CD14-positive monocyte (primary cell): ENCODE results near the gene DENND2C. TPM values are rescaled to one million over a fixed set of nuclear protein-coding genes. Genes with fewer than 3 reads are reported as not detected.

Experiments used
- DNase-seq, 3 donors: peaks; one replicate each; pipeline ENCODE4 v3.0.0-alpha.2; 2011 to 2022
- H2AFZ ChIP-seq: 2 replicates; pipeline ENCODE4 v1.6.0; 2012; ENCODE audit warnings: mild to moderate bottlenecking, low read depth, low read length, inconsistent platforms; ENCODE audit not compliant: insufficient read depth, poor library complexity, severe bottlenecking
- H3K27ac ChIP-seq, 2 donors: 1 replicate in 1 of 2; 2 replicates in 1 of 2; pipeline ENCODE4 v1.5.1; 2012 to 2013; ENCODE audit warnings: low read length in 2 of 2, control low read depth in 1 of 2, inconsistent platforms in 1 of 2, low read depth in 1 of 2, mild to moderate bottlenecking in 1 of 2
- H3K27me3 ChIP-seq, 2 donors: one replicate each; pipeline versions ENCODE4 v1.6.0 to v1.6.1; 2011 to 2013; ENCODE audit warnings: low read length in 2 of 2; ENCODE audit not compliant: control insufficient read depth in 2 of 2, insufficient read depth in 2 of 2
- H3K36me3 ChIP-seq, 2 donors: replicated peaks in 1 of 2; 1 replicate in 1 of 2; 2 replicates in 1 of 2; pipeline versions ENCODE4 v1.5.1 to v1.6.1; 2012 to 2013; ENCODE audit warnings: low read length in 2 of 2, control low read depth in 1 of 2, inconsistent platforms in 1 of 2, mild to moderate bottlenecking in 1 of 2; ENCODE audit not compliant: insufficient read depth in 2 of 2, control insufficient read depth in 1 of 2
- H3K4me1 ChIP-seq, 2 donors: 1 replicate in 1 of 2; 2 replicates in 1 of 2; pipeline versions ENCODE4 v1.5.1 to v1.6.1; 2012 to 2013; ENCODE audit warnings: low read length in 2 of 2, control low read depth in 1 of 2, inconsistent platforms in 1 of 2, mild to moderate bottlenecking in 1 of 2, moderate library complexity in 1 of 2; ENCODE audit not compliant: insufficient read depth in 2 of 2, control insufficient read depth in 1 of 2
- H3K4me2 ChIP-seq: replicated peaks from 2 replicates; pipeline ENCODE3; 2012; ENCODE audit warnings: low read length, moderate library complexity, mild to moderate bottlenecking; ENCODE audit not compliant: poor library complexity, severe bottlenecking; ENCODE audit errors: extremely low read depth
- H3K4me3 ChIP-seq, 3 experiments: fragments of 200-600 bp in 1 of 3; sonication (generic) in 1 of 3; replicated peaks in 1 of 3; 1 replicate in 2 of 3; 2 replicates in 1 of 3; pipeline ENCODE4 v1.5.1; 2011 to 2013; ENCODE audit warnings: low read length in 3 of 3, mild to moderate bottlenecking in 3 of 3, control low read depth in 2 of 3, low read depth in 2 of 3, inconsistent platforms in 1 of 3, moderate library complexity in 1 of 3
- H3K79me2 ChIP-seq: 2 replicates; pipeline ENCODE4 v1.6.0; 2012; ENCODE audit warnings: mild to moderate bottlenecking, control low read depth, inconsistent platforms, low read length, moderate library complexity; ENCODE audit not compliant: insufficient read depth
- H3K9ac ChIP-seq: 2 replicates; pipeline ENCODE4 v1.6.0; 2017; ENCODE audit warnings: low read length, mild to moderate bottlenecking; ENCODE audit not compliant: insufficient read depth, poor library complexity, severe bottlenecking
- H3K9me3 ChIP-seq, 2 donors: replicated peaks in 1 of 2; 1 replicate in 1 of 2; 2 replicates in 1 of 2; pipeline versions ENCODE4 v1.5.1 to v1.6.1; 2012 to 2013; ENCODE audit warnings: low read length in 2 of 2, control low read depth in 1 of 2; ENCODE audit not compliant: control insufficient read depth in 1 of 2, insufficient read depth in 1 of 2
- H4K20me1 ChIP-seq: 2 replicates; pipeline ENCODE4 v1.6.0; 2012; ENCODE audit warnings: mild to moderate bottlenecking, low read length, control low read depth, moderate library complexity; ENCODE audit not compliant: insufficient read depth
- H3K27ac Mint-ChIP-seq, 7 donors: one replicate each; pipeline ENCODE4 v1.8.0; 2020; ENCODE audit warnings: mild to moderate bottlenecking in 7 of 7, mixed read lengths in 7 of 7, moderate library complexity in 6 of 7, inconsistent platforms in 2 of 7
- H3K27me3 Mint-ChIP-seq, 3 donors: one replicate each; pipeline ENCODE4 v1.8.0; 2021 to 2022; ENCODE audit warnings: low read depth in 3 of 3, mild to moderate bottlenecking in 3 of 3, mixed read lengths in 3 of 3, moderate library complexity in 3 of 3, inconsistent platforms in 1 of 3
- H3K36me3 Mint-ChIP-seq, 2 donors: one replicate each; pipeline ENCODE4 v1.8.0; 2020; ENCODE audit warnings: mixed read lengths in 2 of 2, inconsistent platforms in 1 of 2, mild to moderate bottlenecking in 1 of 2
- H3K4me1 Mint-ChIP-seq: one replicate; pipeline ENCODE4 v1.8.0; 2020; ENCODE audit warnings: mild to moderate bottlenecking, mixed read lengths
- H3K4me3 Mint-ChIP-seq, 2 donors: one replicate each; pipeline ENCODE4 v1.8.0; 2020; ENCODE audit warnings: mild to moderate bottlenecking in 2 of 2, mixed read lengths in 2 of 2, moderate library complexity in 1 of 2
- H3K9me3 Mint-ChIP-seq, 7 donors: one replicate each; pipeline ENCODE4 v1.8.0; 2020 to 2022; ENCODE audit warnings: mixed read lengths in 7 of 7, mild to moderate bottlenecking in 6 of 7, moderate library complexity in 6 of 7, inconsistent platforms in 2 of 7
- CTCF ChIP-seq: fragments of 200-600 bp; IDR thresholded peaks from one replicate; pipeline ENCODE4 v1.8.0; 2022; ENCODE audit warnings: antibody characterized with exemption, mild to moderate bottlenecking
- WGBS: methylation state at CpG from one replicate; pipeline ENCODE4 v1.1.5; 2013; ENCODE audit warnings: missing lambda C conversion rate; ENCODE audit not compliant: insufficient coverage; 5-methylcytosine and 5-hydroxymethylcytosine counted together
- intact Hi-C, 2 donors: fragments of 100-400 bp; cut with micrococcal nuclease; formaldehyde crosslinking; loops; one replicate each; pipeline versions ENCODE4 v1.15.0 to v1.15.1; 2023
- polyA plus RNA-seq, 3 donors: library from polyadenylated mRNA; depleted of rRNA in 1 of 3; unstranded in 2 of 3; stranded (reverse) in 1 of 3; fragments of 300-500 nt in 2 of 3; fragments of >200 nt in 1 of 3; fragmentation: Illumina TruSeq in 2 of 3; gene quantifications; 1 replicate in 2 of 3; 2 replicates in 1 of 3; pipeline ENCODE4 v1.2.3, GENCODE V29; 2012 to 2021

The DENND2C gene
- polyA plus RNA-seq, 3 donors, result 0.03 to 0.07 (median 0.06) TPM

- peaks cover 13 to 16% of the 10 kb centered on the region in 2 donors for H3K4me1 ChIP-seq
- H4K20me1 ChIP-seq, result no peaks in the 10 kb centered on the region
- Mint-ChIP-seq H3K9me3 (no peaks in the 10 kb centered on the region), H3K4me1 (peaks cover 14% of the 10 kb centered on the region), H3K4me3 (no peak overlapping the region), H3K27me3 (peaks cover 0 to 1% (median 0%) of the 10 kb centered on the region in 3 donors), H3K27ac (peak overlapping the region in 2 of 7 donors; percentile 4 to 10), H3K36me3 (peaks cover 42 to 60% of the 10 kb centered on the region in 2 donors)
- no peak overlapping the region for H3K4me2 ChIP-seq
- WGBS, result 100% methylated on average over 3 of the region's 4 CpGs
- H2AFZ ChIP-seq, result no peak overlapping the region
- H3K27me3 ChIP-seq, result no peaks in the 10 kb centered on the region
- H3K9ac ChIP-seq, result no peak overlapping the region
- DNase-seq, result no peak
- H3K27ac ChIP-seq, result no peak overlapping the region
- TF ChIP-seq CTCF, result no peak
- intact Hi-C loops, result loop anchor here in 1 of 2 donors (5.0 kb wide), 1 partner anchor 126 kb away; no protein-coding TSS in a partner anchor
- H3K4me3 ChIP-seq, result no peak overlapping the region
- H3K79me2 ChIP-seq, result peaks cover 31% of the 10 kb centered on the region
- peaks cover 57 to 72% of the 10 kb centered on the region in 2 donors for H3K36me3 ChIP-seq
- no peaks in the 10 kb centered on the region for H3K9me3 ChIP-seq
These were observed 43.1 kb upstream of the DENND2C start for GRCh38 chr1:114712977-114713376.

- Mint-ChIP-seq H3K36me3 (peaks cover 62 to 72% of the 10 kb centered on the region in 2 donors), H3K9me3 (no peaks in the 10 kb centered on the region), H3K4me3 (no peak overlapping the region), H3K4me1 (peaks cover 2% of the 10 kb centered on the region), H3K27me3 (peaks cover 0 to 1% (median 0%) of the 10 kb centered on the region in 3 donors), H3K27ac (peak overlapping the region in 2 of 7 donors; percentile 12 to 57)
- Histone ChIP-seq H3K27ac (no peak overlapping the region), H3K4me3 (no peak overlapping the region), H3K9me3 (no peaks in the 10 kb centered on the region), H3K36me3 (peaks cover 74 to 89% of the 10 kb centered on the region in 2 donors), H2AFZ (no peak overlapping the region), H3K4me1 (peaks cover under 1 to 1% of the 10 kb centered on the region in 2 donors), H4K20me1 (no peaks in the 10 kb centered on the region), H3K4me2 (no peak overlapping the region), H3K9ac (no peak overlapping the region), H3K27me3 (no peaks in the 10 kb centered on the region), H3K79me2 (peaks cover 14% of the 10 kb centered on the region)
- WGBS, result no CpG with 5 or more reads among the region's 3 CpGs
- no peak for DNase-seq
- intact Hi-C loops, result loop anchor here in 1 of 2 donors (5.0 kb wide), 1 partner anchor 123 kb away; no protein-coding TSS in a partner anchor
- no peak for TF ChIP-seq CTCF
These were observed 40.5 kb upstream of the DENND2C start for GRCh38 chr1:114710360-114710759.
